ENCODE measurements around the gene FEZF2.

The FEZF2 gene

GRCh38 chr3:62372621-62373041, 719 bp downstream of the FEZF2 start:
- DNase-seq = no peak

- DNase-seq = no peak
These were observed 1.4 kb downstream of the FEZF2 start for GRCh38 chr3:62371720-62372591.

GRCh38 chr3:62370858-62371719, 2.3 kb downstream of the FEZF2 start:
- DNase-seq = no peak

- DNase-seq = no peak
These were observed 3.1 kb downstream of the FEZF2 start for GRCh38 chr3:62370112-62370857.

GRCh38 chr3:62369476-62369743, 3.9 kb downstream of the FEZF2 start:
- DNase-seq = no peak

- peak; percentile 18 for DNase-seq
These were observed 4.5 kb downstream of the FEZF2 start for GRCh38 chr3:62368705-62369475.

GRCh38 chr3:62368290-62368704, 5.1 kb downstream of the FEZF2 start:
- DNase-seq = no peak

- no peak for DNase-seq
These were observed 5.6 kb downstream of the FEZF2 start for GRCh38 chr3:62367763-62368195.

GRCh38 chr3:62366126-62366484, 7.2 kb downstream of the FEZF2 start:
- DNase-seq = no peak

GRCh38 chr3:62365391-62366125, 7.8 kb downstream of the FEZF2 start:
- no peak for DNase-seq

GRCh38 chr3:62364191-62364590, 9.2 kb downstream of the FEZF2 start:
- DNase-seq = no peak

GRCh38 chr3:62363275-62363674, 10.1 kb downstream of the FEZF2 start:
- no peak for DNase-seq

- no peak for DNase-seq
These were observed 11.5 kb downstream of the FEZF2 start for GRCh38 chr3:62361824-62362223.

GRCh38 chr3:62361261-62361660, 12.1 kb downstream of the FEZF2 start:
- no peak for DNase-seq

GRCh38 chr3:62359531-62359930, 13.8 kb downstream of the FEZF2 start:
- no peak for DNase-seq

- DNase-seq = no peak
These were observed 17.0 kb downstream of the FEZF2 start for GRCh38 chr3:62356356-62356755.

- no peak for DNase-seq
These were observed 17.6 kb downstream of the FEZF2 start for GRCh38 chr3:62355703-62356102.

GRCh38 chr3:62343755-62344154, 29.6 kb downstream of the FEZF2 start:
- no peak for DNase-seq

GRCh38 chr3:62335196-62335595, 38.2 kb downstream of the FEZF2 start:
- DNase-seq = no peak

- peak; percentile 16 for DNase-seq
These were observed 40.5 kb downstream of the FEZF2 start for GRCh38 chr3:62332835-62333244.

GRCh38 chr3:62332017-62332416, 41.3 kb downstream of the FEZF2 start:
- DNase-seq = no peak

- DNase-seq = no peak
These were observed 43.4 kb downstream of the FEZF2 start for GRCh38 chr3:62329971-62330370.

All from fibroblast of skin of abdomen (primary cell).